Heart left ventricle (tissue), 16 donors: ENCODE data around the gene ALDH4A1. TPM values are rescaled to one million over a fixed set of nuclear protein-coding genes. Genes with fewer than 3 reads are reported as not detected.

Experiments used
- ATAC-seq, 4 donors: fragments of 200-7000 bp; cut with Tn5 transposase; one replicate each; pipeline ENCODE4 v1.9.1; 2020 to 2022; ENCODE audit warnings: moderate library complexity in 4 of 4, mild to moderate bottlenecking in 3 of 4, moderate number of reproducible peaks in 1 of 4
- DNase-seq, 5 donors: peaks; one replicate each; pipeline ENCODE4 v3.0.0-alpha.2; 2020
- H3K27ac ChIP-seq, 12 donors: fragments of 200-600 bp; sonication (generic) in 4 of 12; one replicate each; pipeline versions ENCODE4 v1.5.0 to v1.8.0; 2016 to 2022; ENCODE audit warnings: mild to moderate bottlenecking in 2 of 12
- H3K27me3 ChIP-seq, 9 donors: fragments of 200-600 bp; sonication (generic) in 2 of 9; one replicate each; pipeline versions ENCODE4 v1.5.1 to v1.8.0; 2016 to 2022; ENCODE audit warnings: mild to moderate bottlenecking in 3 of 9
- H3K36me3 ChIP-seq, 9 donors: fragments of 200-600 bp; sonication (generic) in 2 of 9; one replicate each; pipeline versions ENCODE4 v1.5.0 to v1.8.0; 2018 to 2022; ENCODE audit warnings: mild to moderate bottlenecking in 2 of 9
- H3K4me1 ChIP-seq, 12 donors: fragments of 200-600 bp; sonication (generic) in 4 of 12; one replicate each; pipeline versions ENCODE4 v1.5.0 to v1.8.0; 2016 to 2022; ENCODE audit warnings: mild to moderate bottlenecking in 3 of 12
- H3K4me3 ChIP-seq, 12 donors: fragments of 200-600 bp; sonication (generic) in 4 of 12; one replicate each; pipeline versions ENCODE4 v1.5.0 to v1.8.0; 2017 to 2022; ENCODE audit warnings: mild to moderate bottlenecking in 9 of 12, moderate library complexity in 4 of 12
- H3K9me3 ChIP-seq, 12 donors: fragments of 200-600 bp; sonication (generic) in 4 of 12; one replicate each; pipeline versions ENCODE4 v1.5.0 to v1.8.0; 2016 to 2022; ENCODE audit warnings: mild to moderate bottlenecking in 1 of 12
- POLR2A ChIP-seq, 2 donors: fragments of 450-650 bp; IDR thresholded peaks; one replicate each; pipeline ENCODE4 v1.6.1; 2017; ENCODE audit warnings: antibody characterized with exemption in 2 of 2, mild to moderate bottlenecking in 2 of 2, moderate library complexity in 2 of 2
- WGBS, 4 donors: extraction: QIAGEN DNeasy Blood & Tissue Kit in 2 of 4; methylation state at CpG; one replicate each; pipeline versions ENCODE4 v1.1.5 to v1.1.7; 2013 to 2018; 5-methylcytosine and 5-hydroxymethylcytosine counted together
- intact Hi-C, 10 donors: fragments of 100-400 bp; cut with DNase I; formaldehyde crosslinking; loops; one replicate each; pipeline versions ENCODE4 v1.11.1 to v1.14.2; 2022
- polyA plus RNA-seq, 2 donors: library from polyadenylated mRNA; stranded (reverse); fragments of 200-250 nt; gene quantifications; one replicate each; pipeline ENCODE4 v1.2.3, GENCODE V29; 2013
- total RNA-seq, 9 donors: library from RNA; depleted of rRNA in 2 of 9; stranded (reverse); fragments of >200 nt in 2 of 9; fragmentation: NEBNext Ultra II Directional in 3 of 9; extraction: Animal tissue kit (Norgen Biotek cat#: 25700) in 3 of 9; gene quantifications; one replicate each; pipeline versions ENCODE4 v1.1.0 to v1.2.4, GENCODE V29; 2016 to 2023
- TF ChIP-seq, protein P1 (sequence below), 12 donors: fragments of 200-600 bp; sonication (generic) in 4 of 12; IDR thresholded peaks; one replicate each; pipeline versions ENCODE4 v1.5.0 to v1.8.0; 2018 to 2022; ENCODE audit warnings: antibody characterized with exemption in 12 of 12, mild to moderate bottlenecking in 5 of 12
- donor health status: ischemic (EF 13 %, LVEDD 7.1; RV severe dilation, severe dysfunction).
- donor health status: healthy with polysubstance abuse.
- donor health status: DM: no; HTN: yes; CAD: no.
- donor health status: DM: no; HTN: no; CAD: no.
- donor health status: ischemic (EF 25% LVEDD 6.9; RV normal size, moderate dysfunction).
- donor health status: ischemic (EF 25% LVEDD 5.7; RV mildly dilated, moderate dysfunction).
- donor health status: healthy.
- donor health status: DM: yes; HTN: yes; CAD: no.
- donor health status: ischemic (EF 35%, LVEDD 5.7; RV mildly dilated, moderate dysfunction).
- donor health status: nonischemic (EF 11% LVEDD 7.7; RV severe dilation, severe dysfunction).
- donor health status: DM: yes; HTN: yes; CAD: no.
- donor health status: PGD.
- donor health status: ischemic (EF 29% LVEDD 5.4; RV normal size, mild dysfunction).
- donor health status: nonischemic (EF 23%, LVEDD 6.1; RV moderate dilation, normal function).

The ALDH4A1 gene
- total and polyA plus RNA-seq, 11 donors = 20.8 to 57.6 (median 30.6) TPM

DNA sequence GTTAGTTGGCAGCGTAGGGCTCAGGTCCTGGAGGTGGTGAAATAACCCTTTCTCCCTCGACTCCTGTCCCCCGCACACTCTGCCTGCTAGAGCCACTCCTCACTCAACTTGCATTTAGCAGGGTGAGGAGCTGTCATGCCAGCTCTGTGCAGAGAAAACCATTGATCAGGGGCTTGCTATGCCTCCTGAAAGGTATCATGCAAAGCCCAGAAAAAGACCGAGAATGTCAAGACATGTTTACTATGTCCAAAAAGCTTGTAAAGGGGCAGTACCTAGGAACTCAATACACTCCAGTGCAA is 18.0 kb downstream of the ALDH4A1 start:
- Histone ChIP-seq H3K4me3 (no peak overlapping the region), H3K27ac (no peak overlapping the region), H3K36me3 (peaks cover 0 to 33% (median 7%) of the 10 kb centered on the region in 9 donors), H3K4me1 (peaks cover 0 to 5% (median 0%) of the 10 kb centered on the region in 12 donors), H3K9me3 (no peaks in the 10 kb centered on the region), H3K27me3 (no peaks in the 10 kb centered on the region)
- DNase-seq = no peak
- peak in 1 of 4 donors; percentile 7 for ATAC-seq
- intact Hi-C loops = loop anchor here in 3 of 10 donors (1.0 to 10.0 kb wide), 4 partner anchors 208 to 350 kb away; no protein-coding TSS in a partner anchor
- no peak for TF ChIP-seq POLR2A (IDR thresholded peaks at IDR 0.05)
- TF ChIP-seq, protein P1, sequence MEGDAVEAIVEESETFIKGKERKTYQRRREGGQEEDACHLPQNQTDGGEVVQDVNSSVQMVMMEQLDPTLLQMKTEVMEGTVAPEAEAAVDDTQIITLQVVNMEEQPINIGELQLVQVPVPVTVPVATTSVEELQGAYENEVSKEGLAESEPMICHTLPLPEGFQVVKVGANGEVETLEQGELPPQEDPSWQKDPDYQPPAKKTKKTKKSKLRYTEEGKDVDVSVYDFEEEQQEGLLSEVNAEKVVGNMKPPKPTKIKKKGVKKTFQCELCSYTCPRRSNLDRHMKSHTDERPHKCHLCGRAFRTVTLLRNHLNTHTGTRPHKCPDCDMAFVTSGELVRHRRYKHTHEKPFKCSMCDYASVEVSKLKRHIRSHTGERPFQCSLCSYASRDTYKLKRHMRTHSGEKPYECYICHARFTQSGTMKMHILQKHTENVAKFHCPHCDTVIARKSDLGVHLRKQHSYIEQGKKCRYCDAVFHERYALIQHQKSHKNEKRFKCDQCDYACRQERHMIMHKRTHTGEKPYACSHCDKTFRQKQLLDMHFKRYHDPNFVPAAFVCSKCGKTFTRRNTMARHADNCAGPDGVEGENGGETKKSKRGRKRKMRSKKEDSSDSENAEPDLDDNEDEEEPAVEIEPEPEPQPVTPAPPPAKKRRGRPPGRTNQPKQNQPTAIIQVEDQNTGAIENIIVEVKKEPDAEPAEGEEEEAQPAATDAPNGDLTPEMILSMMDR (IDR thresholded peaks at IDR 0.05) = peak in 1 of 12 donors; percentile 21
- 52 to 85% (median 56%) methylated on average over 2 to 4 of the region's 4 CpGs for WGBS, 4 donors

DNA sequence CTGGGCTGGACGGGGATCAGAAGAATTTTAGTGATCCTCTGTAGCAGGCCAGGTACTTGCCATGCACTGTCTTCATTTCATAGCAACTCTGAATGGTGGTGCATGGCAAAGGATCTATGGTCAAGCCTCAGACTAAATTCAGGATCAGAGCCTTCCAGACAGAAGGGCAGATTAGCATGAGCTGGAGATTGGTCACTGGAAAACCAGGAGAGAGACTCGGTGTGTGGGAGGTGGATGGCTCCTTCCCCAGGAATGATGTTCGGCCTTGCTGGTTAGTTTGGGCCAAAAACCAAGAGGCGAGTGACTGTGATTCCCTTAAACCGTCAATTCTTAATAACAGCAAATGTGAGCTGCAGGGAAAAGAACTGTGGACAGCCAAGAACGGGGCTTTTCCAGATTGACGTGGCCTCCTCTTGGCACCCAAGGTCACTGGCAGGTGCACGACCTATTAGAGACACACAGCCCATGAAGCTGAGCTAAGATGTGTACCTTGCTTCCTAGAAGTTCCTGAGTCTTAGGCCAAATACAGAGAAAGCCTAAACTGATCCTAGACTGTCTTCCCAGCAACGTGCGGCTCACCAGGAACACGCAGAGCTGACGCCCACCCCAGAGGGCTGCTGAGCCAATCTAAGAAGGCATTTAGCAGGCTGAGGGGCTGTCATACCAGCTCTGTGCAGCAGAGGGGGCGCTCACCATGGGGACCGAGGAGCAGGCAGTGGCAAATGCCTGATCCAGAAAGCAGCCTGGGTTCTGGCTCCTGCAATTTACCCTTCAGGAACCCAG is 18.5 kb downstream of the ALDH4A1 start:
- TF ChIP-seq POLR2A (IDR thresholded peaks at IDR 0.05) = no peak
- TF ChIP-seq, protein P1 (IDR thresholded peaks at IDR 0.05) = peak; percentile 81 to 94 (median 90)
- peak; percentile 59 to 85 (median 71) for DNase-seq
- no peaks in the 10 kb centered on the region for H3K27me3 ChIP-seq
- ATAC-seq = peak; percentile 28 to 78 (median 66)
- H3K36me3 ChIP-seq = peaks cover 0 to 31% (median 7%) of the 10 kb centered on the region in 9 donors
- H3K4me3 ChIP-seq = no peak overlapping the region
- intact Hi-C loops = loop anchor here in 4 of 10 donors (1.0 to 10.0 kb wide), 5 partner anchors 208 to 351 kb away; no protein-coding TSS in a partner anchor
- H3K4me1 ChIP-seq = peaks cover 0 to 5% (median 0%) of the 10 kb centered on the region in 12 donors
- 41 to 52% (median 49%) methylated on average over 13 to 14 of the region's 14 CpGs for WGBS, 4 donors
- no peaks in the 10 kb centered on the region for H3K9me3 ChIP-seq
- no peak overlapping the region for H3K27ac ChIP-seq

DNA sequence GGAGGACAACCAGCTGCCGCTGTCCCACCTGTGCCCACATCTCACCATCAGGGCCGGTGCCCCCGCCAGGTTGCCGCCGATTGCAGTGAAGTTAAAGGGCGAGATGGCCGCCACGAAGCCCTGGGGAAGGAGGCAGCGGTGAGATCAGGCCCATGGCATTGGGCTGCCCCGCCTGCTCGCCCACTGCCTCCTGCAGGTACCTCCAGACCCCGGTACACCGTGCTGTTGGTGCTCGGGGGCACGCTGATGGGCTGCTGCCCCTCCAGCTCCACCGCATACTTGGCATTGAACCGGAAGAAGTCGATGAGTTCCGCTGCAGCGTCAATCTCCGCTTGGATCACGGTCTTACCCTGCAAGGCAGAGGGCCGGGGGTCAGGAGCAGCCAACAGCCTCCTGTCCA is 19.3 kb downstream of the ALDH4A1 start:
- Histone ChIP-seq H3K4me1 (peaks cover 0 to 5% (median 0%) of the 10 kb centered on the region in 12 donors), H3K4me3 (no peak overlapping the region), H3K27me3 (no peaks in the 10 kb centered on the region), H3K9me3 (no peaks in the 10 kb centered on the region), H3K27ac (no peak overlapping the region), H3K36me3 (peaks cover 0 to 26% (median 7%) of the 10 kb centered on the region in 9 donors)
- 97 to 98% (median 97%) methylated on average over 23 of the region's 23 CpGs for WGBS, 4 donors
- DNase-seq = no peak
- intact Hi-C loops = loop anchor here in 3 of 10 donors (2.0 to 10.0 kb wide), 4 partner anchors 209 to 352 kb away; no protein-coding TSS in a partner anchor
- TF ChIP-seq, protein P1 (IDR thresholded peaks at IDR 0.05) = no peak
- TF ChIP-seq POLR2A (IDR thresholded peaks at IDR 0.05) = no peak
- ATAC-seq = no peak

DNA sequence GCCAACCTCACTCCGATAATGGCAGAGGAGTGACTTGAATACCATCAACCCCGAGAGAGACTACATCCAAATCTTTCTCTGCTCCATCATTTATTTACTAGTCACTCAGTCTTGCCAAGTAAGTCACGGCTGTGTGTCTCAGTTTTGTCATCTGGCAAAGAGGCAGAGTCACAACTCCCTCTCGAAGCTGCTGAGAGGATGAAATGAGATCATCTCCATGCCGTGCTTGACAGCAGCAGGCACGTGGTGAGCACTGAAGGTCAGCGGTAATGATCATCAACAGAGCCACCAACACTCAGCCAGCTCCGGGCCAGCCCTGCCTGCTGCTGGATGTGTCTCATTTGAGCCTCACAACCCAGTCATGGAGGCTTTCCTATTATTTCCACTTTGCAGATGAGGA is 19.9 kb downstream of the ALDH4A1 start:
- peaks cover 0 to 24% (median 7%) of the 10 kb centered on the region in 9 donors for H3K36me3 ChIP-seq
- H3K4me1 ChIP-seq = peaks cover 0 to 5% (median 0%) of the 10 kb centered on the region in 12 donors
- peak in 2 of 4 donors; percentile 31 to 35 for ATAC-seq
- no peak for TF ChIP-seq POLR2A (IDR thresholded peaks at IDR 0.05)
- TF ChIP-seq, protein P1 (IDR thresholded peaks at IDR 0.05) = no peak
- DNase-seq = no peak
- no peak overlapping the region for H3K4me3 ChIP-seq
- intact Hi-C loops = loop anchor here in 3 of 10 donors (2.0 to 10.0 kb wide), 4 partner anchors 210 to 352 kb away; no protein-coding TSS in a partner anchor
- no peak overlapping the region for H3K27ac ChIP-seq
- H3K9me3 ChIP-seq = no peaks in the 10 kb centered on the region
- 63 to 80% (median 74%) methylated on average over 7 to 8 of the region's 8 CpGs for WGBS, 4 donors
- H3K27me3 ChIP-seq = no peaks in the 10 kb centered on the region
